Measurements from ENCODE around the gene BRD4.
A peak's percentile ranks its signal among the peaks of the same experiment; 100 is the strongest.

BRD4 gene

GRCh38 chr19:15265214-15265849, 67.0 kb downstream of the BRD4 start:
- no peak for DNase-seq (ENCODE audit: low read depth)

- no peak for DNase-seq (ENCODE audit: low read depth)
These were observed 67.5 kb downstream of the BRD4 start for GRCh38 chr19:15264933-15265206.

GRCh38 chr19:15264061-15264932, 68.0 kb downstream of the BRD4 start:
- DNase-seq (ENCODE audit: low read depth): no peak

- no peak for DNase-seq (ENCODE audit: low read depth)
These were observed 68.9 kb downstream of the BRD4 start for GRCh38 chr19:15263361-15263985.

- DNase-seq (ENCODE audit: low read depth): no peak
These were observed 70.3 kb downstream of the BRD4 start for GRCh38 chr19:15262011-15262410.

GRCh38 chr19:15260939-15261338, 71.4 kb downstream of the BRD4 start:
- no peak for DNase-seq (ENCODE audit: low read depth)

- DNase-seq (ENCODE audit: low read depth): no peak
These were observed 72.4 kb downstream of the BRD4 start for GRCh38 chr19:15259907-15260306.

GRCh38 chr19:15257782-15258181, 74.6 kb downstream of the BRD4 start:
- no peak for DNase-seq (ENCODE audit: low read depth)

- DNase-seq (ENCODE audit: low read depth): no peak
These were observed 75.5 kb downstream of the BRD4 start for GRCh38 chr19:15256708-15257331.

- DNase-seq (ENCODE audit: low read depth): no peak
These were observed 76.9 kb downstream of the BRD4 start for GRCh38 chr19:15255359-15255990.

- no peak for DNase-seq (ENCODE audit: low read depth)
These were observed 77.8 kb downstream of the BRD4 start for GRCh38 chr19:15254547-15254946.

GRCh38 chr19:15253513-15253912, 78.8 kb downstream of the BRD4 start:
- DNase-seq (ENCODE audit: low read depth): no peak

- no peak for DNase-seq (ENCODE audit: low read depth)
These were observed 79.3 kb downstream of the BRD4 start for GRCh38 chr19:15253061-15253460.

- no peak for DNase-seq (ENCODE audit: low read depth)
These were observed 79.8 kb downstream of the BRD4 start for GRCh38 chr19:15252398-15253018.

GRCh38 chr19:15251749-15252397, 80.5 kb downstream of the BRD4 start:
- DNase-seq (ENCODE audit: low read depth): peak; percentile 67

GRCh38 chr19:15251010-15251748, 81.2 kb downstream of the BRD4 start:
- DNase-seq (ENCODE audit: low read depth): peak; percentile 44

- DNase-seq (ENCODE audit: low read depth): no peak
These were observed 81.7 kb downstream of the BRD4 start for GRCh38 chr19:15250640-15250993.

- DNase-seq (ENCODE audit: low read depth): peak; percentile 59
These were observed 82.2 kb downstream of the BRD4 start for GRCh38 chr19:15249972-15250639.

GRCh38 chr19:15249528-15249874, 82.8 kb downstream of the BRD4 start:
- no peak for DNase-seq (ENCODE audit: low read depth)

All from non-pigmented ciliary epithelial cell (primary cell).